ENCODE results near the gene TOPBP1. TPM values are rescaled to one million over a fixed set of nuclear protein-coding genes. Genes with fewer than 3 reads are reported as not detected.

Gene TOPBP1
- total and polyA plus RNA-seq, 2 of the 4 experiments (the other 2 are of a cell fraction) = 19.5 to 50.5 TPM

GRCh38 chr3:133627789-133628188 lies 34.0 kb downstream of the TOPBP1 start:
- no peaks in the 10 kb centered on the region for H3K4me1 ChIP-seq (ENCODE audit: control insufficient read depth, insufficient read depth, low read length)
- H2BK120ac ChIP-seq (ENCODE audit: low read depth, low read length) = no peak overlapping the region
- POLR2A ChIA-PET (ENCODE audit: unreplicated experiment) = no interaction called here
- H4K5ac ChIP-seq (ENCODE audit: low read depth, low read length) = no peak overlapping the region
- H3K18ac ChIP-seq (ENCODE audit: low read depth, low read length) = no peak overlapping the region
- peaks cover 4 to 8% of the 10 kb centered on the region in 2 experiments; a peak in 2 of 4 replicates for H3K79me1 ChIP-seq (ENCODE audit: low read depth in 1 of 2, low read length in 2 of 2)
- no peak overlapping the region for H2AFZ ChIP-seq (replicated peaks; ENCODE audit: low read length, poor library complexity)
- H2BK15ac ChIP-seq (ENCODE audit: low read depth, low read length) = no peak overlapping the region
- H4K8ac ChIP-seq (ENCODE audit: low read depth in 2 of 2, low read length in 2 of 2) = no peak overlapping the region
- dilution Hi-C loops (cut with HindIII; ENCODE audit: low sequenced_read_pairs, unreplicated experiment) (no loop called here), in situ Hi-C loops (cut with MboI; ENCODE audit: low sequenced_read_pairs) (no loop called here), intact Hi-C loops (cut with micrococcal nuclease) (no loop called here)
- H3K27ac ChIP-seq (ENCODE audit: insufficient read depth, low read length) = no peak overlapping the region
- no peaks in the 10 kb centered on the region for H4K20me1 ChIP-seq (ENCODE audit: insufficient read depth, low read length)
- no peak overlapping the region for H2AK5ac ChIP-seq (ENCODE audit: low read depth, low read length)
- H2AK9ac ChIP-seq (replicated peaks; ENCODE audit: low read depth, low read length, poor library complexity) = no peak overlapping the region
- no peak overlapping the region for H4K91ac ChIP-seq (ENCODE audit: insufficient read depth, low read depth, low read length)
- H3K9ac ChIP-seq (ENCODE audit: low read depth, low read length) = no peak overlapping the region
- H3K27me3 ChIP-seq (ENCODE audit: control insufficient read depth, insufficient read depth, low read length) = no peaks in the 10 kb centered on the region
- no peaks in the 10 kb centered on the region for H3K9me3 ChIP-seq (ENCODE audit: control insufficient read depth, insufficient read depth, low read length)
- H3K14ac ChIP-seq (replicated peaks; ENCODE audit: low read depth, low read length) = no peak overlapping the region
- no peak for TF ChIP-seq NFE2L2 (IDR thresholded peaks at IDR 0.05; ENCODE audit: low read depth, low read length)
- no peak for TF ChIP-seq USF2 (IDR thresholded peaks at IDR 0.05; ENCODE audit: low read depth, low read length)
- TF ChIP-seq RFX5 (IDR thresholded peaks at IDR 0.05; ENCODE audit: low read depth, low read length) = no peak
- TF ChIP-seq, protein P1, sequence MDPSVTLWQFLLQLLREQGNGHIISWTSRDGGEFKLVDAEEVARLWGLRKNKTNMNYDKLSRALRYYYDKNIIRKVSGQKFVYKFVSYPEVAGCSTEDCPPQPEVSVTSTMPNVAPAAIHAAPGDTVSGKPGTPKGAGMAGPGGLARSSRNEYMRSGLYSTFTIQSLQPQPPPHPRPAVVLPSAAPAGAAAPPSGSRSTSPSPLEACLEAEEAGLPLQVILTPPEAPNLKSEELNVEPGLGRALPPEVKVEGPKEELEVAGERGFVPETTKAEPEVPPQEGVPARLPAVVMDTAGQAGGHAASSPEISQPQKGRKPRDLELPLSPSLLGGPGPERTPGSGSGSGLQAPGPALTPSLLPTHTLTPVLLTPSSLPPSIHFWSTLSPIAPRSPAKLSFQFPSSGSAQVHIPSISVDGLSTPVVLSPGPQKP (IDR thresholded peaks at IDR 0.05; ENCODE audit: borderline replicate concordance, low read depth, low read length) = no peak
- H3K4me2 ChIP-seq (ENCODE audit: low read depth, low read length) = no peak overlapping the region
- no peaks in the 10 kb centered on the region for H3K9me1 ChIP-seq (ENCODE audit: insufficient read depth, low read length)
- no peak overlapping the region for H3K4me3 ChIP-seq (ENCODE audit: insufficient read depth, low read depth, low read length)
- no peak overlapping the region for H3K4ac ChIP-seq (ENCODE audit: low read depth, low read length)
- BruUV-seq (replicated peaks) = no TSS peak
- no peak overlapping the region for H2BK5ac ChIP-seq (ENCODE audit: low read depth, low read length, poor library complexity, severe bottlenecking)
- ATAC-seq (ENCODE audit: low read depth) = no peak
- CTCF ChIA-PET = interaction anchor here (0.8 kb wide), 1 partner anchor 26 kb away, joined by 3 read pairs; no protein-coding TSS in a partner anchor
- H3K23ac ChIP-seq (ENCODE audit: low read depth, low read length) = no peak overlapping the region
- H3K36me3 ChIP-seq (ENCODE audit: control insufficient read depth, insufficient read depth, low read length) = peaks cover 22% of the 10 kb centered on the region
- no peak overlapping the region for H3K56ac ChIP-seq (ENCODE audit: extremely low read depth, insufficient read depth, low read length)
- DNase-seq = no peak
- H2BK20ac ChIP-seq (ENCODE audit: low read depth, low read length) = no peak overlapping the region
